HG03196 (cell line): ENCODE measurements around the gene EDAR.

ENCODE experiments used
- ATAC-seq: cut with Tn5 transposase; IDR thresholded peaks from one replicate; pipeline ENCODE4 v1.9.1; 2021; ENCODE audit not compliant: unreplicated experiment

Gene EDAR

DNA sequence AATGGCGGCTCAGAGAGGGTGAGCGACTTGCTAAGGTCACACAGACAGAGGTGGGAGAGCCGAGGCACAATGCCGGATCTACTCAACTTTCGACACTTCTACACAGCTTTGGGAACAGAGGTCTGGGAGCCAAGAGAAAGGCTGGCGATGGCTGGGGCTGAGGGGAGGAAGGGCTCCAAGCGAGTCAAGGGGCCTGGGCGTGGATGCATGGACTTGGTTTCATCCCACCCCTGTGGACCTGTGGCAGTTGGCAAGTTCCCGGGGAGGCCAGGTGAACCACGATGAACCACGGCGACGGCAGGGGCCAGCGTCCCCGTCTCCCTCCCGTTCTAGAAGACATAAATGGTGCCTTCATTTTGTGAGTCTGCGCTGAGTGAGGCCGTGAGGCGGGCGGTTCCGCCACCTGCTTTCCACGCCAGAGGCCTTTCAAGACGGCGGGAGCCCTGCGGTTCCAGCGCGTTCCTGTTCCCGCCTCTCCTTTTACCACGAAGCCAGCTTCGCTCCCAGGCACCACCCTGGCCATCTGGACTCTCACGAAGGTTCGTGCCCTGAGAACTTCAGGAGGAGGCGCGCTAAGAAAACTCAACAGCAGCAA lies 46.7 kb downstream of the EDAR start:
- no peak for ATAC-seq

DNA sequence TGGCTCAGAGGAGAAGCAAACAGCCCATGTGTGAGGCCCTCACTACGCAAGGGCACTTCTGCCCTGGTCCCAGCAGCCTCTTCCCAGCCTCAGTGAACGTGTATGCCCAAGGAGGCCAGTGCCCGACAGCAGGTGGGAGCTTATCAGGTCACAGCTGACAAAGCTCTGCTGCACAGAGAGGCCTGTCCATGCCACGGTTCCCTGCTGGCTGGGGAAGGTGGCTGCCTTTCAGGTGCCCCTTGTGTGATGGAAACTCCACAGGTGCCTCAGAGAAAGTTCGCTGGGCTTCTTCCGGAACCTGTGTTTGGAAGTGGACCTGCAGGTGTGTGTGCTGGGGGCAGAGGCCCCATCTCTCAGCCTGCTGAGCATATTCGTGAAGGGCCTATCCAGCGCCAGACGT lies 47.3 kb downstream of the EDAR start:
- ATAC-seq, result no peak

DNA sequence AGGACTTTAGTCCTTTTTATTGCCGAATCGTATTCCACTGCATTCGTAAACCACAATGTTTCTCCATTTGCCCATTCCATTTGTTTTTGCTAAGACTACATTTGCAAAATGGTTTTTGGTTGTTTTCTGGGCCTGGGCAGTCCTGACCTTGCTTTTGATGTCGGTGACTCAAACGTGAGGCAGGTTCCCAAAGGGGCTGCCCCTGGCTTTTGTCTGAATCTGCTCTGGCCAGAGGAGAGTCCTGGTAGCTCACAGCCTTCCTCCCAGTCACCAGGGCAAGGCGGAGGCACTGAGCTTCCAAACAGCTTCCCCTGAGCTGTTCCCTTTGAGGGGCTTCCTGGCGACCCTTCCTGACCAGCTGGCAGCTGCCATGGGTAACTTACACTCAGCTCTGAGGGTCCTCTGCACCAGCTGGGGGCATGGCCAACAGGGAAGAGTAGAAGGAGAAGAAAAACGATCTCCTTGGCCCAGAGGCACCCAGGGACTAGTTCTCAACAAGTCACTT lies 47.8 kb downstream of the EDAR start:
- no peak for ATAC-seq

DNA sequence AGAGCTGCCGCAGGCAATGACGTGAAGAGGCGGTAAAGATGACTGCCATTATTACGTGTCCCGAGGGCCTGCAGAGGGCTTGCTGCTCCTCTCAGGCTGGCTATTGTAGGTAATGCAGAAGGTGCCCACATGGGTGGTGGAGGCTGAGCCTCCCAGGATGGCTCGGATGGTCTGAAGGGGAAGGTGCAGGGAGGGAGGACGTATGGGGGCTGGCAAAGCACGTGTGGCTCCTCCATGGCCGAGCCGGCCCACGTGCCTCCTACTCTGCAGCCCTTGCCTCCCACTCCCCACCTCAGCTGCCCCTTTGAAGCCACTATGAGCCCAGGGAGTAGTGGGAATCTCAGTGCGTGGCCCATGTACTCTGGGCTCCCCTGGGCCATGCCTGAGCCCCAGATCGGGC lies 48.9 kb downstream of the EDAR start:
- ATAC-seq, result no peak

DNA sequence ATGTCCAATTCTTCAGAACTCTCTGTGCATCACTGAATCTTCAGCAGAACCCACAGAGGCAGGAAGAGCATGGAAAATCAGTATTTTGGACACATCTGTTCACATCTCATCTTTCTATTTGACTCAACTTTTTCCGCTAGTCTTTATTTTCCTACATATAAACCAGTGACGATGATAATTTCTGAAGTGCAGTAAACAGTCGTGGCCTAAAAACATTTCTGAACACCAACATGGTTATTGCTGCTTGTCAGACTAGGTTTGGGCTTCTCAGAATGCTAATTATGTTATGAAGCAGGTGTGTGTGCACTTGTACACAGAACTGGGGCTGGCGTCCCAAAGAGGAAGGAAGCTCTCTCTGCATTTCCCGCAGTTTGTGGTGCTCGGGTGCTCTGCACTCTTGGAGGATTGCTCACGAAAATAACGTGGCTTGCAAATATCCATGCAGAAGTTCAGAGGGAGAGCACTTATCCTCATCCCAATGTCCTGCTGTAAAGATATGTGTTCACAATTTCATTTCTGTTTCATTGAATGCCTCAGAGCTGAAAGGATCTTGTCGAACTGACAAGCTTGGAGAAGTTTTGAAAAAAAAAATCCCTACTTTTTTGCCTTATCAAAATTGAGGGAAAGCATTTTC lies 50.8 kb downstream of the EDAR start:
- ATAC-seq, result no peak

DNA sequence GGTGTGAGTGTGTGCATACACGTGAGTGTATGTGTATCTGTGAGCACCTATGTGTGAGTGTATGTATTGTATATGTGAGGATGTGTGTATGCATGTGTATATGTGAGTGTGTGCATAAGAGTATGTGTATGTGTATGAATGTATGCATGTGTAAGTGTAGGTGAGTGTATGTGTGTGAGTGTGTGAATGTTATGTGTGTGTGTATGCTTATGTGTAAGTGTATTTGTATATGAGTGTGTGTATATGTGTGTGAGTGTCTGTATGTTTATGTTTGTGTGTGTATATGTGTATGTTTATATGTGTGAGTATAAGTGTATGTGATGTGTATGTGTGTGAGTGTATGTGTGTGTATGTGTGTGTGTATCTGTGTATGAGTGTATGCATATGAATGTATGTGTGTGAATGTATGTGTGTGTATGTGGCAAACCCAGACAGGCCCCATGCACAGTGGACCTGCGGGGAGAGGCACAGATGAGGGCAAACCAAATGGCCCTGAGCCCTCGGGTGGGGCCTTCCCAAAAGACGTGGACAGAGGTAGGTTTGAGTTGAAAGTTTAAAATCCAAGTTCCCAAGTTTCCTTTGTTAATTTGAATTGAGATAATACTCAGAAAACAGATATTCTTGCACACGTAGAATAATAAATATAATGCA lies 51.5 kb downstream of the EDAR start:
- ATAC-seq, result no peak

DNA sequence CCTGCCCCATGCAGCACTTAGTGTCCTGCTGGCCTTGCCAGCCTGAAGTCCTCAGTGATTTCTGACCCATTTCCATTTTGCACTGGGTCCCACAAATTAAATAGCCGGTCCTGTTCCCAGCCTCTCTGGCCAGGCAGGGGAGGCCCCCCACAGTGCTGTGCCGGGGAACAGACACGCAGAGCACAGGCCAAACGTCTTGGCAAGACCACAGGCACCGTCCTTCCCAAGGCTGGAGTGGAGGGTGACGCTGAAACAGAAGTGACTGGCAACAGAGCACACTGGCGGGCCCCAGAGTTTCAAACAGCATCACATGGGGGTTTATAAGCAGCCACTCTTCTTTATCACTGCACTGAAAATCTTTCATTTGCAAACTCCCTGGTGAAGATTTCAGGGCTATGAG lies 52.2 kb downstream of the EDAR start:
- ATAC-seq, result no peak

DNA sequence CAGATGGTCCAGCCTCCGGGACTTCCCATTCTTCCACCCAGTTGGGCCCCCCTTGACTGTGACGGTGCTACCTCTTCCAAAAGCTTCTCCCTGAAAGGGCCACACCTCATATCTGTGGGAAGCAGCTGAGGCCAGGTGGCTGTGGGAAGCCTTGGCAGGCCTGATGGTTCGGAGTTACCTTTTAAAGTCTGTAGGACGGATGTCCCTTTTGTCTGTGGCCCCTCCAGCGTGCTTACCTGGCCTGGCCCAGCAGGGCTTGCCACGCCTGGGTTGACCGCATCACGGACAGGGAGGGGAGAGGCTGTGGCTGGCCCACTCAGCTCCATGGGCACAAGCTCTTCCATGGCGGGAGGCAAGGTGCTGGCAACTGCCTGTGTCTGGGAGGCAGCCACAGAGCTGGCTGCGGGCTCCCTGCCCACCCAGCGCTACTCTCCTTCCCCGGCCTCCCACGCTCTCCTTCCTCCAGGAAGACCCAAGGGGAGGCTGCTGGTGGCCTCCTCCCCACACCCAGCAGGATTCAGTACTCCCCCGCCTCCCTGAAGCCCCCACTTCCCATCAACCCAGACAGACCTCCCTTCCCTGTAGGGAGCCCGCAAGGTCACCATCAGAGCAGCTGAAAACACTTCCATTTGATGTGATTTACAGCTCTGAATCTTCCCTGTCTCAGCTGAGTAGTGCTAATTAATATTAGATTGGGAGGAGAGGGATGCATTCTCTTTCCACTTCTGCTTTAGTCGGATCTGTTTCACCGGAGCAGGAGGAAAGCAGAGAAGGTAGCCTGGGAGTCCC lies 52.8 kb downstream of the EDAR start:
- ATAC-seq, result no peak

DNA sequence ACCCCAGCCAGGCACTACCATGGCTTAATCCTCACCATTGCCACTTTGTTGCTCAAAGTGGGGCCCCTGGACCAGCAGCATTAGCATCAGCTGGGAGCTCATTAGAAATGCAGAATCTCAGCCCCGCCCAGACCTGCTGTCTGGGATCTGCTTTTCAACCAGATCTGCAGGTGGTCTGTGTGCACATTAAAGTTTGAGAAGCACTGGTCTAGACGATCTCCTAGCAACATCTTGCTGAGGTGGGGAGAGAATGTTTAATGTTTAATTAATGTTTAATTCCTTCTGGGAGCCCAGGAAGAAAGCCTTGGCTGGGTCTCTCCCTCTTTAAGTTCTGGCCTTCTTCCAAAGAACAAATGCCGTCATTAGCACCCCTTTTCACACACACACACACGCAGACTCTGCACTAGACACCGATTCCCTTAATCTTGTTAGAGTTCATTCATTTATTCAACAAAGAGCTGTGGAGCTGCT lies 53.7 kb downstream of the EDAR start:
- no peak for ATAC-seq

DNA sequence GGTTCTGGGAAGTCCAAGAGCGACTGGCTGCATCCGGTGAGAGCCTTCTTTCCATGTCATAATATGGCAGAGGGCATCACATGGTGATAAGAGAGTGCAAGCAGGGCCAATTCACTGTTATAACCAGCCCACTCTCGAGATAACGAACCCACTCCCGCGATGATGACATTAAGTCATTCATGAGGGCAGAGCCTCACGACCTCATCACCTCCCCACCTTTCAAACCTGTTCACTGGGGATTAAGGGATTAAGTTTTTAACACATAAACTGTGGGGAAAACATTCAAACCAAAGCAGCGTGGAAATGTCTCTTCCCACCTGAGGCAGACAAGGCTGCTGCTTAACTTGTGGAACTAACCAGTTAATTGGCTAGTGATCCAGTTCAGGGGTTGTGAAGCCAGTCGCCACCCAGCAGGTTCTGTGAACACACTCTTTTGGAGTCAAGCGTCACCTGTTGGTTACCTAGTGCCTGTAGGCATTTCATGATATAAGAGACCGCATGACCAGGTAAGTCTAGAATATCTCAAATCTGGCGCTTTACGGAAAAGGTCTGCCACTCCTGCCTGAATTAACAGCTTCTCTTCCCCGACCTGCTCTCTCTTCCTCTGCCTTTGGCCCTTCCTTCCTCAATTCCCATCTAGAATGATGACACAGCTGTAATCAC lies 54.3 kb downstream of the EDAR start:
- ATAC-seq, result no peak

DNA sequence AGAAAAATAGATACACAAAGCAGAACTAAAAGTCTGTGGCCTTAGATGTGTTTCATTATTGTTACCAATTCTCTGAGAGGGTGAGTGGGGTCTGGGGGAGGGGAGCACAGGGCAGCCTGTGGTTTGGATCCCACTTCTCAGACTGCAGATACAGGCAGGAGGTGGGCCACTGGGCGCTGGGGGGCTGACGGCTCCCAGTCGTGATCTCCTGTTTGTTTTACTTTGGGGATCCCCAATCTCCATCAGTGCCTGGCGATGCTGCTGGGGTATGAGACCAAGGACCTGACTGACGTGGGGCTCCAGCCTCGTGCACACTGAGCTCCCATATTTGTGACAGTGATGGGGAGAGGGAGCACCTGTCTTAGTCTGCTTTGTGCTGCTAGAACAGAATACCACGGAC lies 54.9 kb downstream of the EDAR start:
- ATAC-seq, result no peak

DNA sequence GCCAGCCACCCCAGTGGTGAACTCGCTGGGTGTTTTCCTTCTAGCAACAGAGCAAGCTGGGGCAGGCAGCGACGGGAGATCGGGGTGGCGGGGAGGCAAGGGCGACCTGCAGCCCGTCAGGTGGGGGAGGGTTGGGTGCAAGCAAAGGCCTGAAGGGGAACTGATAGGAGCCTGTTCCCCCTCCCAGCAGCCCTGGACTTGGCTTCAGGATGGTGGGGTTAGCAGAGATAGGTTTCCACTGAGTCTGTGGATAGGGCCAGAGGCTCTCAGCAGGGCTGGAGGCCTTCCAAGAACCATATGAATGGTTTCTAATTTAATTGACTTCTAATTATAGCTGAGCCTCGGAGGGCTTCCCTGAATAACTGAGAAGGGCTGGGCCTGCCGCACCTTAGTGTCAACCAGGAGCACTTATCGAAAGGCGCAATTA lies 55.3 kb downstream of the EDAR start:
- ATAC-seq, result no peak

DNA sequence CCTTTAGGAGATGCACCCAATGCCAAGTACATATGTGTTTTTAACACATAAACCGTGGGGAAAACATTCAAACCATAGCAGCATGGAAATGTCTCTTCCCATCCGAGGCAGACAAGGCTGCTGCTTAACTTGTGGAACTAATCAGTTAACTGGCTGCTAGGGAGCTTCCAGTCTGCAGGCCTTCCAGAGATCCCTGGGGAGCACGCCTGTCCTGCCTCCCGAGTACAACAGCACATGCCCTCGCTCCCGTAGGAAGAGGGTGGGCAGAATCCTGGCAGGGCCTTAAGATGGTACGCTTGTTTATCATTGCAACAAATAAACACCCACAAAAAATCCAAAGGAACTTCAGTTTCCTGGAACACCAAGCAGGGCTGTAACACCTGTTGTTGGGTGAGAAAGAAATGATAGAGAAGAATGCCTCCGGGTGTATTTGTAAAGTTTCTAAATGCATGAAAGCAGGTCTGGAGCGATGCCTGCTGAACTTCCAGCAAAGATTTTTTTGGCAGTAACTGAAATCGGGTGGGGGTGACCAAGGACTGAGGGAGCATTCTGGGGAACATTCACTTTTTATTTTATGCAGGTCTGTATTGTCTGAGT lies 56.2 kb downstream of the EDAR start:
- no peak for ATAC-seq

DNA sequence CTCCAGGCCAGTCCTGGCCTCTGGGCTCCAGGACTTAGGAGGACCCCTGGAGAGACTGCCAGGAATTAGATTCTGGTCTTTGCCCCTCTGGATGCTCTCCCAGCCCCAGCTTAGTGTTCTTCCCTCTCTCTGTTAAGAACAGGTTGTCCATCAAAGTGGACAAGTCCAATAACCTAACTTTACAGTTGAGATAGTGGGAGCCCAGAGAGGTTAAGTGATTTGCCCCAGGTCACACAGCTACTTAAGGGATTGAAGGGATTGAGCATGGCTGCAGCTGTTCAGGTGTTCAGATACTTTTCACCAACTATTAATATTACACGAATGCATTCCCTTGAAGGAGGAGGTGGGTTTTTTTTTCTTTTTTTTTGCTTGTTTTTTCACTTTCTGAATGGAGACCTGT lies 57.6 kb downstream of the EDAR start:
- ATAC-seq, result no peak

DNA sequence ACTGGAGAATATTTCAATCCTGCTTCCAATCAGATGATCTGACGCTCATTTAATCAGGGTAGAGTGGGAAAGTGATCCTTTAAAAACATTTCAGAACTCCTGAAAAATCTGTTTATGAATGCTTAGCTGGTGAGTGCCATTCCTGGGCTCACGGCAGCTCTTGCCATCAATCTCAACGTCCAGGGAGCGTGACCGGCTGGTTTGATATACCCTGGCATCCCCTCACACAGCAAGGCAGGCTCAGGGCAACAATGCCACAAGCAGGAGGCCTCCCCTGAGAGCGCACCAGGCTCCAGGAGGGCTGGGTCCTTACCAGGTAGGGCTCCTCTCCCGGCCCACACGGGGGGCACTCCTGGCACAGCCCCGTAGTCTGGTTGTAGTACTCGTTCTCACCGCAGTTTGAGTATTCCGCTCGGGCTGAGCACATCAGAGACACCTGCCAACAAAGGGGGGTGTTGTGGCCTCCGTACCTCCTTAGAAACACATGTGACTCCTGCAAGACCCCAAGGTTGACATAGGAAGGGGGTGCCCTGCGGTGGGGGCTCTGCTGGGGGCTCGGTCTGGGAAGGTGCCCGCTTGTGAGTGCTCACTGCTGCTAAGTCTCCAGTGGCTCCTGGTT lies 59.1 kb downstream of the EDAR start:
- ATAC-seq, result no peak

DNA sequence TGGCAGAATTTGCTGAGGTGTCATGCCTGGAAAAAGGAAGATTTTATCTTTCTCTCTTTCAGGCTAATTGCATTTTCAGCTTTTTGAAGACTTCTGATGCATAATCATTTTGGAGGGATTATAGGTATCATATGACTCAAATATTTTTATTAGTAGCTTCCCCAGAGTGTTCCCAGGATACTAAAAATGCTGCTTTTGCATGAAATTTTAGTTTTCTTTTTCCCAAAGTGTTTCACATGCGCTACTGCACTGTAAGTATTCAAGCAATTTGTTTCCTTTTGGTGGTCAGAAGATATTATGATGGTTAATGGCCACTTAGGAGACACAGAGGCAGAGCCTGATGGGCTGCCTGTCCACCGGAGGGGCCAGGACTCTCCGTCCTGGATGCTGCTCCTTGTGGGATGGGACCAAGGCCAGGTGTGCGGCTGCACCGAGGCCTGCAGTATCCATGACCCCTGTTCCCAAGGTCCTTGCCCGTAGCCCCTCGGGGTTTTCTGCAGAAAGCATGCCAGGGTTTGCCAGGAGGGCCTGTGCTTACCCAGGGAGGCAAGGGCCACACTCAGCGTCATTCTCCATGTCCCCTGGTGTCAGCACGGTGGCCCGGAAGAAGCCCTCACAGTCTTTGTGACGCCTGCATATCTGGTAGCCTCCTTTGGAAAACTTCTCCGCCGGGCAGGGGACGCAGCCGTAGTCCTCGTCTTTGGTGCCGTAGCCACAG lies 60.2 kb downstream of the EDAR start:
- no peak for ATAC-seq

DNA sequence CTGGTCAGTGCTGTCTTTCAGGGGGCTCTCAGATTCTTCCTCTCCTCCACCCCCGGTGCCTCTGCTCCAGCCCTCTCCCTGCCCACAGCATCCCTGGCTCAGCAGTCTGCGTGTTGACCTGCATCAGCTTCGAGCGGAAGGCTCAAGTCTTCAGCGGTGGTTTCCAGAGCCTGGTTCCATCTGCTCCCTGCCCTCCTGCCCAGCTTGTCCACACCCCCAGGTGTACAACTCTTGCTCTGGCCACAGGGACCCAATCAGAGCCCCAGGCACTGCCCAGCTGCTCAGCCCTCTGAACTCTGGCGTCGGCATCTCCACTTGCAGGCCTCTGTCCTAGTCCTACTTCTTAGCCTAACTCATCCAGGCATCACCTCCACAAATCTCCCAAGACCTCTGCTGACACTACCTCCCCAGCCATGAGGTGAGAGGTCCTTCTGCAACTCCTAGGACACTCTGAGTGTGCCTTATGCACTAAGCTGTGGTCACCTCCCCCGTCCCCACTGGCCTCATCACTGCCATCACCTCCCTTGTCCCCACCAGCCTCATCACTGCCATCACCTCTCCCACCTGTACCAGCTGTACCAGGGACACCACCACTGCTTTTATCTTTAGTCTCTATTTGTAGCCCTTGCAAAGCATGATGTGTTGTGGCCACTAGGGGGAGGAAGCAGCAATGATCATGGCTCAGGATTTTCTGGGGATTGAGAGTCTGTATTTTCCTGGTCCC lies 60.9 kb downstream of the EDAR start:
- no peak for ATAC-seq

DNA sequence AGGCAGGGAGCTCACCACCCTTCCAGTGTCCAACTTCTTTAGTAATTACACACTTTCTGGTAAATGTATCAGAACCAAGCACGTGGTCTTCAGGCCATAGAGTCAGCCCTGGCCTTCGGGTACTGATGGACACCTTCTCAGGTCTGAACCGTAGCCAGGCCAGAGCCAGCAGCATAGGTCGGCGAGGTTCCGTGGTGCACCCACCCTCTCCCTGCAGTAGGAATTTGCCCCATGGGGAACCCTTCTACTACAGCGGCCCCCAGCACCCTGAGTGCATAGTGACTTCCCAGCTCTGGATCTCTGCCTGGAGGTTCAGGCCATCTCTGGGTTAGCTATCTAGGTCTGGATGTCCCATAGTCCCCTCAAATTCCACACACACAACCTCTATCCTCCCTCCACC lies 61.6 kb downstream of the EDAR start:
- ATAC-seq, result no peak
